Spleen (tissue), 7 donors: ENCODE results near the gene IL1RN.

Experiments
- POLR2A ChIP-seq, 3 donors: fragments of 450-650 bp; IDR thresholded peaks; one replicate each; pipeline ENCODE4 v1.5.1; 2017; ENCODE audit warnings: antibody characterized with exemption in 3 of 3, mild to moderate bottlenecking in 1 of 3
- POLR2AphosphoS5 ChIP-seq, 3 donors: sonication (generic); formaldehyde crosslinking; IDR thresholded peaks; one replicate each; pipeline ENCODE4 v1.5.1; 2017; ENCODE audit warnings: antibody characterized with exemption in 3 of 3
- TF ChIP-seq, protein P1 (sequence below), 11 experiments: fragments of 200-600 bp in 7 of 11; fragments of 450-650 bp in 4 of 11; sonication (generic) in 4 of 11; IDR thresholded peaks in 8 of 11; conservative IDR thresholded peaks in 3 of 11; 1 replicate in 7 of 11; 2 replicates in 4 of 11; pipeline versions ENCODE4 v1.4.0 to v1.8.0; 2016 to 2021; ENCODE audit warnings: antibody characterized with exemption in 11 of 11, inconsistent platforms in 4 of 11, mild to moderate bottlenecking in 1 of 11
- donor health status: DM: no; HTN: no; CAD: no; lungs with moderate emphysema.
- donor health status: DM: no; HTN: no; CAD: no.
- donor health status: DM: no; HTN: no; CAD: no.

DNA sequence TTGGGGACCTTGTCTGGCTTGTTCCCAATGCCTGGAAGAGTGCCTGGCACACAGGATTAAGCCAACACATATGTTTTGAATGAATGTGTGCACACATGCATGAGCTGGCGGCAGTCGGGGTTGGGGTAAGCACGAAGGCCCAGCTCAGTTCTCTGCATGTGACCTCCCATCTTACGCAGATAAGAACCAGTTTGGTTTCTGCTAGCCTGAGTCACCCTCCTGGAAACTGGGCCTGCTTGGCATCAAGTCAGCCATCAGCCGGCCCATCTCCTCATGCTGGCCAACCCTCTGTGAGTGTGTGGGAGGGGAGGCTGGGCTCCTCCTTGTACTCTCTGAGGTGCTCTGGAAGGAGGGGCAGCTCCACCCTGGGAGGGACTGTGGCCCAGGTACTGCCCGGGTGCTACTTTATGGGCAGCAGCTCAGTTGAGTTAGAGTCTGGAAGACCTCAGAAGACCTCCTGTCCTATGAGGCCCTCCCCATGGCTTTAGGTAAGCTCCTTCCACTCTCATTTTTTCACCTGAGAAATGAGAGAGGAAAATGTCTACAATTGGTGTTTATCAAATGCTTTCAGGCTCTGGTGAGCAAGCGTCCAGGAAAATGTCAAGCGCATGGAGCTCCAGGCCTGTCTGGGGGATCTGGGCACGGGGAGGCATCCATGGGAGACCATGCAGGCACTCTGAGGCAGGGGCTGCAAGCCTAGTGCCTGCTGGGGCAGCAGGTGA, 9.7 kb upstream of the IL1RN start:
- TF ChIP-seq, protein P1, sequence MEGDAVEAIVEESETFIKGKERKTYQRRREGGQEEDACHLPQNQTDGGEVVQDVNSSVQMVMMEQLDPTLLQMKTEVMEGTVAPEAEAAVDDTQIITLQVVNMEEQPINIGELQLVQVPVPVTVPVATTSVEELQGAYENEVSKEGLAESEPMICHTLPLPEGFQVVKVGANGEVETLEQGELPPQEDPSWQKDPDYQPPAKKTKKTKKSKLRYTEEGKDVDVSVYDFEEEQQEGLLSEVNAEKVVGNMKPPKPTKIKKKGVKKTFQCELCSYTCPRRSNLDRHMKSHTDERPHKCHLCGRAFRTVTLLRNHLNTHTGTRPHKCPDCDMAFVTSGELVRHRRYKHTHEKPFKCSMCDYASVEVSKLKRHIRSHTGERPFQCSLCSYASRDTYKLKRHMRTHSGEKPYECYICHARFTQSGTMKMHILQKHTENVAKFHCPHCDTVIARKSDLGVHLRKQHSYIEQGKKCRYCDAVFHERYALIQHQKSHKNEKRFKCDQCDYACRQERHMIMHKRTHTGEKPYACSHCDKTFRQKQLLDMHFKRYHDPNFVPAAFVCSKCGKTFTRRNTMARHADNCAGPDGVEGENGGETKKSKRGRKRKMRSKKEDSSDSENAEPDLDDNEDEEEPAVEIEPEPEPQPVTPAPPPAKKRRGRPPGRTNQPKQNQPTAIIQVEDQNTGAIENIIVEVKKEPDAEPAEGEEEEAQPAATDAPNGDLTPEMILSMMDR (IDR thresholded peaks at IDR 0.05 in 8 of 11, conservative IDR thresholded peaks at IDR 0.05 in 3 of 11): no peak
- no peak for TF ChIP-seq POLR2A (IDR thresholded peaks at IDR 0.05)
- TF ChIP-seq POLR2AphosphoS5 (IDR thresholded peaks at IDR 0.05): no peak
